PC-3 (cell line): ENCODE results near the gene HDAC4. TPM values are rescaled to one million over a fixed set of nuclear protein-coding genes. Genes with fewer than 3 reads are reported as not detected.

Source experiments
- ATAC-seq: fragments of 200-7000 bp; cut with Tn5 transposase; 2 replicates; pipeline ENCODE4 v1.9.1; 2020; ENCODE audit warnings: mild to moderate bottlenecking, moderate library complexity
- BruUV-seq: library from RNA; stranded (reverse); fragments of 400-500 nt; replicated peaks from 2 replicates; lab custom pipeline; 2021; lab: Mats Ljungman, UMichigan
- CTCF ChIA-PET: fragments of 300-600 bp; sonication (Branson Sonifier 250); formaldehyde crosslinking; loops from one replicate; lab custom pipeline; 2022; ENCODE audit warnings: antibody characterized with exemption; lab: Charles Lee
- POLR2A ChIA-PET: fragments of 300-600 bp; sonication (Branson Sonifier 250); formaldehyde crosslinking; loops from one replicate; lab custom pipeline; 2022; ENCODE audit warnings: antibody characterized with exemption; ENCODE audit not compliant: unreplicated experiment; lab: Charles Lee
- DNase-seq: peaks from one replicate; pipeline ENCODE4 v3.0.0-alpha.2; 2015
- H2AFZ ChIP-seq: fragments of 300-600 bp; sonication (generic); 2 replicates; pipeline ENCODE4 v1.6.0; 2016; ENCODE audit warnings: antibody characterized with exemption, low read length
- H3F3A ChIP-seq: fragments of 300-600 bp; sonication (generic); one replicate; pipeline ENCODE4 v1.6.0; 2017; ENCODE audit warnings: antibody characterized with exemption, low read length, control low read depth, mild to moderate bottlenecking; ENCODE audit not compliant: unreplicated experiment
- H3K27ac ChIP-seq: fragments of 300-600 bp; sonication (generic); 2 replicates; pipeline ENCODE4 v1.5.1; 2016; ENCODE audit warnings: mild to moderate bottlenecking, low read length
- H3K27me3 ChIP-seq: fragments of 300-600 bp; sonication (generic); 2 replicates; pipeline ENCODE4 v1.6.1; 2016; ENCODE audit warnings: low read length, mixed read lengths
- H3K36me3 ChIP-seq: fragments of 300-600 bp; sonication (generic); 2 replicates; pipeline ENCODE4 v1.6.1; 2016; ENCODE audit warnings: low read depth, mixed run types, low read length, mixed read lengths
- H3K4me1 ChIP-seq: fragments of 300-600 bp; sonication (generic); 2 replicates; pipeline ENCODE4 v1.5.1; 2016; ENCODE audit warnings: low read length; ENCODE audit not compliant: insufficient read depth
- H3K4me2 ChIP-seq: fragments of 300-600 bp; sonication (generic); 2 replicates; pipeline ENCODE4 v1.6.0; 2016; ENCODE audit warnings: low read length
- H3K4me3 ChIP-seq: fragments of 300-600 bp; sonication (generic); 2 replicates; pipeline ENCODE4 v1.5.1; 2016; ENCODE audit warnings: mild to moderate bottlenecking, low read length, mixed read lengths
- H3K79me2 ChIP-seq: fragments of 300-600 bp; sonication (generic); 2 replicates; pipeline ENCODE4 v1.6.1; 2017; ENCODE audit warnings: low read length, mixed read lengths
- H3K9ac ChIP-seq: fragments of 300-600 bp; sonication (generic); 2 replicates; pipeline ENCODE4 v1.6.0; 2016; ENCODE audit warnings: mild to moderate bottlenecking, low read length
- H3K9me2 ChIP-seq: fragments of 300-600 bp; sonication (generic); replicated peaks from 2 replicates; pipeline ENCODE4 v1.6.1; 2016; ENCODE audit warnings: mixed run types, low read length, mixed read lengths
- H3K9me3 ChIP-seq: fragments of 300-600 bp; sonication (generic); 2 replicates; pipeline ENCODE4 v1.6.1; 2016; ENCODE audit warnings: low read length, mixed read lengths
- H4K20me1 ChIP-seq: fragments of 300-600 bp; sonication (generic); 2 replicates; pipeline ENCODE4 v1.6.1; 2016; ENCODE audit warnings: low read length, mixed read lengths
- CTCF ChIP-seq: fragments of 300-600 bp; sonication (generic); conservative IDR thresholded peaks from 2 replicates; pipeline ENCODE4 v1.5.1; 2017; ENCODE audit warnings: antibody characterized with exemption, low read depth, mild to moderate bottlenecking, low read length
- EZH2 ChIP-seq: fragments of 300-600 bp; sonication (generic); IDR thresholded peaks from one replicate; pipeline ENCODE4 v1.6.1; 2017; ENCODE audit warnings: antibody characterized with exemption, mild to moderate bottlenecking, low read length; ENCODE audit not compliant: unreplicated experiment
- EZH2phosphoT487 ChIP-seq: fragments of 300-600 bp; sonication (generic); IDR thresholded peaks from 2 replicates; pipeline ENCODE4 v1.6.1; 2018; ENCODE audit warnings: mild to moderate bottlenecking, antibody characterized with exemption, low read length, borderline replicate concordance
- intact Hi-C: fragments of 100-400 bp; cut with micrococcal nuclease; formaldehyde crosslinking; loops from 2 replicates; pipeline ENCODE4 v1.9.0; 2023
- total RNA-seq: library from RNA; depleted of rRNA; stranded (reverse); fragments of >200 nt; gene quantifications from 2 replicates; pipeline ENCODE4 v1.2.3, GENCODE V29; 2014

Gene HDAC4
- total RNA-seq, 1 experiment from 2014 or later, result 8.5 TPM

GRCh38 chr2:239101807-239102206 is 299.0 kb downstream of the HDAC4 start:
- no peaks in the 10 kb centered on the region for H3F3A ChIP-seq
- no peaks in the 10 kb centered on the region for H3K9me3 ChIP-seq
- peaks cover 14% of the 10 kb centered on the region for H3K4me1 ChIP-seq
- no peak overlapping the region for H3K9ac ChIP-seq
- intact Hi-C loops, result no loop called here
- ChIA-PET CTCF (no interaction called here), POLR2A (no interaction called here)
- H3K27me3 ChIP-seq, result no peaks in the 10 kb centered on the region
- H3K79me2 ChIP-seq, result no peaks in the 10 kb centered on the region
- H2AFZ ChIP-seq, result no peak overlapping the region
- no peaks in the 10 kb centered on the region for H4K20me1 ChIP-seq
- no peak overlapping the region for H3K4me3 ChIP-seq
- no peaks in the 10 kb centered on the region for H3K36me3 ChIP-seq
- no peak overlapping the region for H3K27ac ChIP-seq
- DNase-seq (no peak), ATAC-seq (no peak)
- BruUV-seq, result no TSS peak
- H3K4me2 ChIP-seq, result no peak overlapping the region
- H3K9me2 ChIP-seq, result no peaks in the 10 kb centered on the region
- TF ChIP-seq CTCF (no peak), EZH2phosphoT487 (no peak), EZH2 (no peak)

GRCh38 chr2:239101071-239101470 is 299.7 kb downstream of the HDAC4 start:
- DNase-seq (no peak), ATAC-seq (no peak)
- Histone ChIP-seq H3K27ac (no peak overlapping the region), H2AFZ (no peak overlapping the region), H4K20me1 (no peaks in the 10 kb centered on the region), H3K4me3 (no peak overlapping the region), H3K9me2 (no peaks in the 10 kb centered on the region), H3K79me2 (no peaks in the 10 kb centered on the region), H3K9ac (no peak overlapping the region), H3K27me3 (no peaks in the 10 kb centered on the region), H3F3A (no peaks in the 10 kb centered on the region), H3K4me1 (peaks cover 14% of the 10 kb centered on the region), H3K9me3 (no peaks in the 10 kb centered on the region), H3K4me2 (no peak overlapping the region), H3K36me3 (no peaks in the 10 kb centered on the region)
- ChIA-PET CTCF (no interaction called here), POLR2A (no interaction called here)
- intact Hi-C loops, result no loop called here
- BruUV-seq, result no TSS peak
- TF ChIP-seq EZH2 (no peak), CTCF (no peak), EZH2phosphoT487 (no peak)

GRCh38 chr2:239099474-239099873 is 301.3 kb downstream of the HDAC4 start:
- BruUV-seq, result no TSS peak
- no peaks in the 10 kb centered on the region for H3K36me3 ChIP-seq
- ChIA-PET CTCF (no interaction called here), POLR2A (no interaction called here)
- peaks cover 14% of the 10 kb centered on the region for H3K4me1 ChIP-seq
- no peaks in the 10 kb centered on the region for H4K20me1 ChIP-seq
- H3F3A ChIP-seq, result no peaks in the 10 kb centered on the region
- H3K4me3 ChIP-seq, result no peak overlapping the region
- H3K27me3 ChIP-seq, result no peaks in the 10 kb centered on the region
- H3K9ac ChIP-seq, result no peak overlapping the region
- DNase-seq, result no peak
- TF ChIP-seq CTCF (no peak), EZH2 (no peak)
- H2AFZ ChIP-seq, result no peak overlapping the region
- intact Hi-C loops, result no loop called here
- no peak for ATAC-seq
- no peak overlapping the region for H3K4me2 ChIP-seq
- no peak overlapping the region for H3K27ac ChIP-seq
- no peaks in the 10 kb centered on the region for H3K9me3 ChIP-seq
- no peaks in the 10 kb centered on the region for H3K9me2 ChIP-seq
- no peaks in the 10 kb centered on the region for H3K79me2 ChIP-seq
